Keratinocyte (primary cell): ENCODE measurements around the gene TNNT2. TPM values are rescaled to one million over a fixed set of nuclear protein-coding genes. Genes with fewer than 3 reads are reported as not detected.

Source experiments
- DNase-seq: peaks from one replicate; pipeline ENCODE4 v3.0.0-alpha.2; 2011; ENCODE audit warnings: low read depth, missing footprints, low spot score
- FAIRE-seq: peaks from 2 replicates; lab custom pipeline; 2011; peaks lifted over from hg19 to GRCh38; lab: Jason Lieb, UNC
- H2AFZ ChIP-seq: 2 replicates; pipeline ENCODE4 v1.6.0; 2012; ENCODE audit warnings: low read length, control low read depth, inconsistent platforms; ENCODE audit not compliant: control insufficient read depth
- H3K27ac ChIP-seq: 2 replicates; pipeline ENCODE4 v1.5.1; 2011; ENCODE audit warnings: low read length; ENCODE audit not compliant: control insufficient read depth, insufficient read depth
- H3K27me3 ChIP-seq: 3 replicates; pipeline ENCODE4 v1.6.0; 2011; ENCODE audit warnings: low read length; ENCODE audit not compliant: control insufficient read depth, insufficient read depth; ENCODE audit errors: extremely low read depth
- H3K36me3 ChIP-seq, 2 experiments: 2 replicates in 1 of 2; 3 replicates in 1 of 2; pipeline ENCODE4 v1.5.1; 2011; ENCODE audit warnings: low read length in 2 of 2, mild to moderate bottlenecking in 1 of 2; ENCODE audit not compliant: control insufficient read depth in 2 of 2, insufficient read depth in 2 of 2; ENCODE audit errors: extremely low read depth in 1 of 2
- H3K4me1 ChIP-seq: 3 replicates; pipeline ENCODE4 v1.5.1; 2011; ENCODE audit warnings: low read length; ENCODE audit not compliant: control insufficient read depth, insufficient read depth; ENCODE audit errors: extremely low read depth
- H3K4me2 ChIP-seq: 3 replicates; pipeline ENCODE4 v1.6.0; 2011; ENCODE audit warnings: low read depth, low read length; ENCODE audit not compliant: control insufficient read depth, insufficient read depth; ENCODE audit errors: extremely low read depth
- H3K4me3 ChIP-seq, 3 experiments: fragments of 200-600 bp in 1 of 3; sonication (generic) in 1 of 3; 2 replicates in 2 of 3; 3 replicates in 1 of 3; pipeline ENCODE4 v1.5.1; 2011 to 2016; ENCODE audit warnings: low read length in 3 of 3, mild to moderate bottlenecking in 3 of 3, control low read depth in 2 of 3, inconsistent platforms in 1 of 3, low read depth in 1 of 3, mixed read lengths in 1 of 3, mixed run types in 1 of 3, moderate library complexity in 1 of 3; ENCODE audit not compliant: control insufficient read depth in 2 of 3, insufficient read depth in 2 of 3; ENCODE audit errors: extremely low read depth in 1 of 3
- H3K79me2 ChIP-seq: 2 replicates; pipeline ENCODE4 v1.6.0; 2012; ENCODE audit warnings: low read length; ENCODE audit not compliant: control insufficient read depth, insufficient read depth
- H3K9ac ChIP-seq: 3 replicates; pipeline ENCODE4 v1.6.0; 2011; ENCODE audit warnings: low read length; ENCODE audit not compliant: control insufficient read depth, insufficient read depth; ENCODE audit errors: extremely low read depth
- H3K9me1 ChIP-seq: 3 replicates; pipeline ENCODE4 v1.6.0; 2011; ENCODE audit warnings: low read length; ENCODE audit not compliant: control insufficient read depth, insufficient read depth; ENCODE audit errors: extremely low read depth
- H3K9me3 ChIP-seq: 2 replicates; pipeline ENCODE4 v1.5.1; 2012; ENCODE audit warnings: low read depth, low read length; ENCODE audit not compliant: control insufficient read depth
- H4K20me1 ChIP-seq: 3 replicates; pipeline ENCODE4 v1.6.0; 2011; ENCODE audit warnings: low read length; ENCODE audit not compliant: control insufficient read depth, insufficient read depth; ENCODE audit errors: extremely low read depth
- CTCF ChIP-seq, 3 experiments: IDR thresholded peaks in 1 of 3; conservative IDR thresholded peaks in 1 of 3; optimal IDR thresholded peaks in 1 of 3; 2 replicates in 2 of 3; 3 replicates in 1 of 3; pipeline versions ENCODE3 to v1.5.1; 2011; ENCODE audit warnings: low read length in 3 of 3, mild to moderate bottlenecking in 3 of 3, moderate library complexity in 2 of 3, control low read depth in 1 of 3, inconsistent platforms in 1 of 3; ENCODE audit not compliant: insufficient read depth in 2 of 3; ENCODE audit errors: extremely low read depth in 1 of 3
- EZH2 ChIP-seq: IDR thresholded peaks from one replicate; pipeline ENCODE4 v1.6.1; 2012; ENCODE audit warnings: inconsistent platforms, mild to moderate bottlenecking, low read length, moderate library complexity
- dilution Hi-C: fragments of 300-500 bp; cut with MboI; formaldehyde crosslinking; loops from one replicate; pipeline ENCODE4 v1.7.0; 2020; ENCODE audit warnings: low sequenced_read_pairs; ENCODE audit not compliant: extremely low pct_ligation_motif_present
- polyA plus RNA-seq, 5 experiments: library from polyadenylated mRNA; depleted of rRNA in 3 of 5; stranded (reverse) in 3 of 5; stranded (forward) in 1 of 5; unstranded in 1 of 5; fragments of >200 nt; gene quantifications; 1 replicate in 1 of 5; 2 replicates in 3 of 5; 3 replicates in 1 of 5; pipeline versions ENCODE4 v1.2.1 to v1.2.3, GENCODE V29; 2011 to 2012; ENCODE audit warnings: missing spikeins in 2 of 5, low read depth in 1 of 5, low replicate concordance in 1 of 5

The TNNT2 gene
- polyA plus RNA-seq, 1 donor (not counting 4 experiments of a cell fraction or from before 2014, with no cell fraction given), result 1.4 TPM

GRCh38 chr1:201374364-201374763 is 3.1 kb downstream of the TNNT2 start:
- Histone ChIP-seq H3K9ac (no peak overlapping the region), H3K9me3 (no peaks in the 10 kb centered on the region), H3K4me3 (no peak overlapping the region), H3K36me3 (no peaks in the 10 kb centered on the region), H2AFZ (no peak overlapping the region), H3K4me2 (no peak overlapping the region), H3K27ac (no peak overlapping the region), H3K9me1 (no peaks in the 10 kb centered on the region), H3K4me1 (no peaks in the 10 kb centered on the region), H4K20me1 (peaks cover 2% of the 10 kb centered on the region), H3K27me3 (peaks cover 50% of the 10 kb centered on the region), H3K79me2 (no peaks in the 10 kb centered on the region)
- no peak for DNase-seq
- TF ChIP-seq EZH2 (no peak), CTCF (optimal IDR thresholded peaks at IDR 0.05 in 1 of 3, IDR thresholded peaks at IDR 0.05 in 1 of 3, conservative IDR thresholded peaks at IDR 0.05 in 1 of 3; ENCODE audit: extremely low read depth in 1 of 3, insufficient read depth in 2 of 3, low read length in 3 of 3) (no peak)
- dilution Hi-C loops, result no loop called here
- FAIRE-seq, result no peak

GRCh38 chr1:201371792-201372191 is 5.7 kb downstream of the TNNT2 start:
- no peak for DNase-seq
- H3K36me3 ChIP-seq, result no peaks in the 10 kb centered on the region
- dilution Hi-C loops, result no loop called here
- no peak overlapping the region for H3K4me2 ChIP-seq
- H3K4me3 ChIP-seq, result no peak overlapping the region
- H2AFZ ChIP-seq, result no peak overlapping the region
- no peak for FAIRE-seq
- no peaks in the 10 kb centered on the region for H3K4me1 ChIP-seq
- TF ChIP-seq EZH2 (no peak), CTCF (optimal IDR thresholded peaks at IDR 0.05 in 1 of 3, IDR thresholded peaks at IDR 0.05 in 1 of 3, conservative IDR thresholded peaks at IDR 0.05 in 1 of 3; ENCODE audit: extremely low read depth in 1 of 3, insufficient read depth in 2 of 3, low read length in 3 of 3) (no peak)
- H3K9ac ChIP-seq, result no peak overlapping the region
- H3K27ac ChIP-seq, result no peak overlapping the region
- no peaks in the 10 kb centered on the region for H3K9me1 ChIP-seq
- no peaks in the 10 kb centered on the region for H3K9me3 ChIP-seq
- H3K79me2 ChIP-seq, result no peaks in the 10 kb centered on the region
- H4K20me1 ChIP-seq, result peaks cover 2% of the 10 kb centered on the region
- peaks cover 65% of the 10 kb centered on the region for H3K27me3 ChIP-seq
